Measurements from ENCODE around the gene ARHGAP24.
A peak's percentile ranks its signal among the peaks of the same experiment; 100 is the strongest.

ARHGAP24 gene

DNA sequence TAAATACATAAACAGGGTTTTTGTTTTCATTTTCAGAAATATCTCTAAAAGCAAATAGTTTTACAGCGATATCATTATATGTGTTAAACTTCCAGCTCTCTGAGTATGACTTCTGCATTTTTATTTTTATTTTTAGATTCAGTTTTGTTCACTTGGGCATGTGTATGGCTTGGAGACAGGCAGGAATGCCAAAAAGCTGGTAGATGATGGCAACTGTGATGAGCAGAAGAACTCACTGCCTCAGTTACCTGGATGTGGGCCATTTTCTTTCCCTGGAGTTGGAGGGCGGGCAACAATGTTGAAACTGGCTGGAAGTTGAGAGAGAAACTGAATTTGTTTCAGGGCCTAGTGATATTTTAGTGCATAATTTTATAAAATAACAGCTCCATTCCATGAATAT lies 266.4 kb downstream of the ARHGAP24 start:
- DNase-seq (ENCODE audit: low spot score) = no peak

DNA sequence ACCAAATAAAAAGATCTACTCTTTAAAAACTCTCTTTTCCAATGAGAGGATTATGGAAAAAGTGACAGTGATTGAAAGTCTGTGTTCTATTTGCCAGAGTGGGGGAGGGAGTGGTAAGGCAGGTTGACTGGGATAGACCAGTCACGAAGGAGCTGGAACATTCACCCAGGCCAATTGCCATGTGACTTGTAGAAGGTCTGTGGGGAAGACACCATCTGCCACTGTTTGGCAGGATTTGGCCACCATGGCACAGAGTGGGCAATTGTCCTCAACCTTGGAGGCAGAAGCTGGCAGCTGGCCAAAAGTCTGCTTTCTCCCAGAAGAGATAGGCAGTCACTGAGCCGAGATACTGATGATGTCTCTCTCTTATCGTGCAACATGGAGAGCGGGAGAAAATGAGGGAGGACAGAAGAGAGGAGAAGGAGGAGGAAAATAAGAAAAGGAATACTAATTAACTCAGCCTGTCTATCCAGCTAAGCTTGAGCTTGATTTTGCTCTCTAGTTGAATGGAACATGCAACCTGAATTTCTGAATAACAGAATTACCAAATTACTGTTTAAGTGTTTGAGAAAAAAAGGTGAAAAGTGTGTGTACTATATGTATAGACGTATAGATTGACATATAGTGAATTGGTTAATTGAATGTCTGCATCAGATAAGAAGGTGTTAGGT lies 267.1 kb downstream of the ARHGAP24 start:
- no peak for DNase-seq (ENCODE audit: low spot score)

- no peak for DNase-seq (ENCODE audit: low spot score)
Measured at GRCh38 chr4:85744950-85745349, 270.0 kb downstream of the ARHGAP24 start.

DNA sequence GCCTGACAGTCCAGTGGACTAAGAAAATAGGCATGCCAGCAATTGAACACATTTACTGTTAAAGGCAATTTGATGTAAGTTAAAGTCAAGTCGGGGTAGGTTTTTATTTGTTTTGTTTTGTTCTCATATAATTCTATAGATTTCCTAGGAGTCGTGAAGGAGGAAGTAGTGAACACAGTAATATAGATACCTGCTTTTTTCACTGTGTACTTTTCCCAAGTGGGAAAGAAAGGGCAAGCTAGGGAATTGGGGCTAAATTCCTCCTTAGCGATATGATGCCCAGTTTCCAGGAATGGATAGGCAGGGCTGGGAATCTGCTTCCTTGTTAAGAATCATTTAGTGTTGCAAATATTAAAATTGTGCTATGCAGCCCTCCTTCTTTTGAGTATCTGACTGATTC lies 271.0 kb downstream of the ARHGAP24 start:
- no peak for DNase-seq (ENCODE audit: low spot score)

DNA sequence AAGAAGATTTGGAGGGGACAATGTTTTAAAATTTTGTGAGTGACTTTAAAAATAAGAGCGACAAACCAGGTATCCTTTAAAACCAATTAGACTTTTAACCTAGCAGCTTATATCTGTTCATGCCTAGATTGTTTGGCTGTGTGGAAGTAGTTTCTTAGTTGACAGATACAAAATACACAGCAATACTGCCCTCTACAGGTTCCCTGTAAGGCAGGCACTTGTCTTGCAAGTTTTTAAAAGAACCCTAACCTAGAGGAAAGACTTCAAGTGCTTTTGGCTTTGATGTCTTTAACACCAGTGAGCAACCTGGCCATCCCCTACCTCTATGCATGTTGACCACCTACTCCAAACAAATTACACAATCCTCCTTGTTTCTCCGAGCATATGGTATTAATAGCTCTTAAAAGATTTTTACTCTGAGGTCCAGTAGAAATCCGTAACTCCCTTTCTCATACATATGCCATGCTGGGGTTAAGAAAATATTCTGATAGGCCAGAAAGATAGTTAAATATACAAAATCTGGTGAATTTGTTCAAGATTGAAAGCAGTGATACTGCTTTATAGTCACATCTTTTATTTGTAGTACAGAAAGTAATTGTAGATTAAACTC lies 273.0 kb downstream of the ARHGAP24 start:
- DNase-seq (ENCODE audit: low spot score) = peak; percentile 11

DNA sequence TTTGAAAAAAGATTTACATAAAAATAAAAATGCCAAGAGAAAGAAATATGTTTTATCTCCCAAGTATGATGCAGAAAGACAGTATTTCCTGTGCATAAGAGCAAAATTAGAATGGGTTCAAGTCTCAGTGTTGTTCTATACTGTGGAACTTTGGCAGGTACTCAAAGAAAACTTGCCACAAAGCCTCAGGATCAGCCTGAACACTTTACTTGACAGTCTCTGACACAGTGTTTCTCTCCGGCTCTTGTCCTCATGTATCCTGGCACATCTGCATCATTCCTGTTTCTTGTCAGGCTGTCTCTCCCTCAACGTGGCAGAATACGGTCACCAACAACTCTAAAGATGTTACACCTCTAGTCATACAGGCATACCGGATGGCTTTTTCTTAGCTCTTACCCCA lies 273.7 kb downstream of the ARHGAP24 start:
- DNase-seq (ENCODE audit: low spot score) = no peak

DNA sequence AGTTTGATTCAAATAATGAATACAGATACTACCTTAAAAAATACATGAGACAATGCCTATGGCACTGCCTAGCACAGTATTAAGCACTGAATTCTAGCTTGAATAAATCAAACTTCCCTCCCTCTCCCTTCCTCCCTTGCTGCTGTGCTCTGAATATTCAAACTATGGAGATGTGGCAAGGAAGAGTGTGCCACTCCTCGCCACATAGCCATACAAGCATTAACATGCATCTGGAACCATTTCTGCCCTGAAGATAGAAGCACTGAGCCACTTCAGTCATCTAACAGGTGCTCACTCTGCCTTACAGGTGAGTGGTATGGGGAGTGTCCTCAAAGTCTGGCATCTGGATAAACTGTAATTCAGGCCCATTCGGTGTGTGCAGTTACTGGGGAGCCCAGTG lies 276.9 kb downstream of the ARHGAP24 start:
- DNase-seq (ENCODE audit: low spot score) = no peak

DNA sequence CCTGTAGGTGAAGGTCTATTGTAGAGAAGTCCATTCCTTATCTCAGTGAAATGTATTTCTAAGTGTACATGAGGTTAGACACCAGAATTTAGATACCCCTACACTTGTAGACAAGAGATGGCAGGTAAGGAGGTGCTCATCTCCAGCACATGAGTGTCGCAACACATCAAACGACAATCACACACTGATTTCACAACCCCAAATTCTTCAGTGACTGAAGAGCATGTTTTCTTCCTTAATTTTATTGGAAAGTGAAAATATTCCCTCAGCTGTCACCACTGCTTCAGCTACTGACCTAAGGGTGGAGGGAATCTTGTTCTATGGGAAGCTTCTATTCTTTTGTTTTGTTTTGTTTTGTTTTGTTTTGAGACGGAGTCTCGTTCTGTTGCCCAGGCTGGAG lies 280.3 kb downstream of the ARHGAP24 start:
- DNase-seq (ENCODE audit: low spot score) = no peak

DNA sequence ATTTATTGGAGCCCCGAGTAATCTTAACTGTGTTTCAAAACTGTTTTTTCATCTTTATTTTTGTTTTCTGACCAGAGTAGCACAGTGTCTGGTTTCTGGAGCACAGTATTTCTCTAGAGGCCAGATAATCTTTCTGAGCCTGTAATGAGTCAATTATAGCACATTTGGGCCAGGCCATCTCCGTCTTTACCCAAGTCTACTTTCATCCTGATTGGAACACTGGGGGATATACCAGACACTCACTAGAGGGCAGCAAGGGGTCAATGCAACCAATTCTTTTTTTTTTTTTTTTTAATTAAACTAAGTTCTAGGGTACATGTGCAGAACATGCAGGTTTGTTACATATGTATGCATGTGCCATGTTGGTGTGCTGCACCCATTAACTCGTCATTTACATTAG lies 282.0 kb downstream of the ARHGAP24 start:
- DNase-seq (ENCODE audit: low spot score) = no peak

- no peak for DNase-seq (ENCODE audit: low spot score)
Measured at GRCh38 chr4:85759388-85759787, 284.4 kb downstream of the ARHGAP24 start.

GRCh38 chr4:85760511-85760910 lies 285.6 kb downstream of the ARHGAP24 start:
- no peak for DNase-seq (ENCODE audit: low spot score)

DNA sequence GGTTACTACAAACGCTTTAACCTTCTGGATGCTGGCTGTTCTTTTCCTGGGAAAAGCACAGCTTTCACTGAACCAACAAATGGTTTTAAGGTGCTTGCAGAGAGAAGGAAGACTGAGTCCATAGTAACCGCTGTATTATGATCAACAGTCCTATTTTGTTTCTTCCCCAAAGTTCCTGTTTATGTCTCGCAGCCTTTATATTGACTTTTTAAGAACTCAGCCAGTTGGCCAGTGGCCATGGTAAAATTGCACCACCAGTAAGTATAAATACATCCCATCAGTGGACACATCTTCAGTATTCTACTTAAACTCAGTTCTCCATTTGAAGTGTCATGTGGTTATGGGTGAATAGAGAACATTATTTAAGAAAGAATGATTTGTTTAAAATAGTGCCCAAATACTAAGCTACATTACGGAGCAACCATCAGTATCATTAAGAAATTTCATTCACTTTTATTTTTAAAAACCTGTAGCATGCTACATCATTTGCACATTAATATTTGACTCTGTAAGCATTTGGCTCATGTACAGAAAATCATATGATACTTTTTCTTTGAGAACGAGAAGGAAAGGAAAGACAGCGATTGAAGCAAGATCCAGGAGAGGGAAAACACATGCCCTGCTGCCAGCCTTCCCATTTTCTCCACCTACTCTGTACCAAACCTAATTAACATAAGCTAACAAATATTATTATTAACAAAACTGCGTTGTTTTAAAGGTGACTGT lies 287.0 kb downstream of the ARHGAP24 start:
- no peak for DNase-seq (ENCODE audit: low spot score)

- DNase-seq (ENCODE audit: low spot score) = no peak
Measured at GRCh38 chr4:85762529-85762871, 287.6 kb downstream of the ARHGAP24 start.

DNA sequence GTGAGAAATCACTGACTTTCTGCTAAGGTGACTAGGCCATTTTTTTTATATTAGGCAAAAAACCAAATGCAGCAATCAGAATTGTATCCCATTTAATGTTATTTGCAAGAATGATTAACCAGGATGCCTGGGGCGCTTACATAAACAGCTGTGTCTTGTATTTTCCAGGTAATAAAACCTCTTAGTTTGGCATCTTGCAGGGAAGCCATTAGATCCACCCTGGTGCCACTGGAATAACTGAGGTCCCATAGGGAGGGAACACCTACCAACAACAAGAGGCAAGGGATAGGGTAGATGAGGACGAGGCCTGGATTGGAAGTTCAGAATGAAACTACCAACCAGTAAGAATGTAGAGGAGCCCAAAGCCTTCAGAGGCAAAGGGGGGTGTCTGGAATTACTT lies 288.3 kb downstream of the ARHGAP24 start:
- no peak for DNase-seq (ENCODE audit: low spot score)

GRCh38 chr4:85767649-85768048 lies 292.7 kb downstream of the ARHGAP24 start:
- DNase-seq (ENCODE audit: low spot score) = no peak

DNA sequence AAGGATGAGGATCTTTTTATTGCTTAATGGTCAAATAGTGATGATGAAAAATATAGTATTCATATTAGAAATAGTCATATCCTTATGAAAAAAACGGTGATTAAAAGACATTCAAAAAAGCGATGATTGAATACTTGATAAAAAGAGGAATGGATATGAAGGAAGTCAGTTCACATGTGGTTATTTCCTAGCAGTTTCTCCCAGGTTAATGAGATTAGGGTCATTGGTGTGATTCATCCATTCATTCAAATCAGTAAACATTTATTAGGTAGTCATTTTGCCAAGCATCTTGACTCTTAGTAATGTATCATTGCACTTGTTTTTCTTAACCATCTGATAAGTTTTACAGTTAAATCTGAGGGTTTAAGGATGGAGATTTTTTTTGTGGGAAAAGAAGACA lies 294.1 kb downstream of the ARHGAP24 start:
- DNase-seq (ENCODE audit: low spot score) = no peak

- DNase-seq (ENCODE audit: low spot score) = no peak
Measured at GRCh38 chr4:85772470-85772869, 297.5 kb downstream of the ARHGAP24 start.

DNA sequence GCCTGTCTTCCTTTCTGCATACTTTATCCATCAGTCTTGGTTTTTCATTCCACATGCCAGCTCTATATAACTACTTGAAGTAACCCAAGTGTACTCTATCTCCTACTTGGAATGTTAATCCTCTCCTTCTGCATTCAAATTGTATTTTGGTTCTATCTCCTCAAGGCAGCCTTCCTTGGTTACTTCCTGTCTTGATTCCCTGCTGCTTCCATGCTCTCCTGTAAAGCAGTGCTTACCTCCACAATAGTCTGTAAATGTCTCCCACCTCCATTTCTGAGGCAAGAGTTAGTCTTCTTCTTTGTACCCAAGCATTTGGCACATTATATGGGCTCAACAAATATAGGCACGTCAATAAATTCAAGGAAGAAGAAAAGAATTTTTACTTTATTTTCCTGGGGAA lies 298.4 kb downstream of the ARHGAP24 start:
- no peak for DNase-seq (ENCODE audit: low spot score)

- DNase-seq (ENCODE audit: low spot score) = no peak
Measured at GRCh38 chr4:85774000-85774399, 299.1 kb downstream of the ARHGAP24 start.

DNA sequence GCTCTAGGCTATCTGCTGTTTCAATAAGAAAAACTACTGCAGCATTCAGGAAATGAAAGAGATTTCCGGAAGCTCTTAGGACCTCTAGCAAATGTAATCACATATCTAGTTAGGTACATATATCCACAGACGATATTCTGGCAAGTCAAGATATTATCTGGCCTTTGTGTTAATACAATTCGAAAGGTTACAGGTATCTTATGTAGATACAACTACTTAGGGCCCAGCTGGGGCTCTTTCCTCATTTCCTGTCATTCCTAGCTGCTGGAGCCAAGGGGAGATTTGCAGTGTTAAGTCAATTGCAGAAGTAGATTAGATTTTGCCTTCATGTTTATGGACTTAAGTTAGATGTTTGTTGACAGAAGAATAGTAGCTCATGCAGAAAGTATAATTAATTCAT lies 299.5 kb downstream of the ARHGAP24 start:
- DNase-seq (ENCODE audit: low spot score) = no peak

DNA sequence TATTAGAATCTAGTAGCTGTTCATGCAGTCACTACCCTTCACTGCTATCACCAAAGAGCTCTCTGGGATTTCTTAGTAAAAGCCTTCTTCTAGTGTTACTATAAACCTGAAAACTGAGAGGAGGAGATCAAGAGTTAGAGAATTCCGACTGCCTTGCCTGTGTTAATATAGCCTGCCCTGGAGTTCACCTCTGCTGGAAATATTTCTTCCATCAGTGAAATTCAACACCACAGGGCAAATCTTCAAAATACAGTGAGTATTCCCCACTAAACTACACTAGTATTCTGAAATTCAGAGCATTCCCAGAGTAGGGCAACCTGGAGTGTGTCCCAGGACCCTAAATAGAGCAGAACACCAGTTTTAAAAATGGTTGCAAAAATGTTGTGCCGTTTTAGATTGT lies 301.1 kb downstream of the ARHGAP24 start:
- no peak for DNase-seq (ENCODE audit: low spot score)

DNA sequence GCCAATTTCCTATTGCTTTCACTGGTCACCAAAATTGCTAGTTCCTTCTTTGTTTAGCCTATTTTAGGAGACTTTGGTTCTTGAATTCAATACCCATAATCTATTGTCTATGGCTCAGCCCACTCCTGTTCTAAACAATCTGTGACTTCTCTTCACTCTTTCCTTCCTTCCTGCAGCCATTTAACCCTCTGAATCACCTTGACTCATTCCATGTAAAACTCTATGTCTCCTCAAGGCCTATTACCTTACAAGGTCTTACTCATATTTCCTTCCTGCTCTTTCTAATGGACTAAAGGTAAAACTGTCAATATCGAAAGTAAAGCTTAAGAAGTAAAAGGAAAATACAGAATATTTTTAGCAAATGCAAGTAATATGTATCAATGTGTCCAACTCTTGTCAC lies 301.6 kb downstream of the ARHGAP24 start:
- no peak for DNase-seq (ENCODE audit: low spot score)

GRCh38 chr4:85777908-85778631 lies 303.1 kb downstream of the ARHGAP24 start:
- DNase-seq (ENCODE audit: low spot score) = peak; percentile 2
